Raji (cell line): ENCODE data around the gene RYR2.

Source experiments
- POLR2A ChIP-seq: IDR thresholded peaks from 2 replicates; pipeline ENCODE4 v1.6.1; 2011; ENCODE audit warnings: low read depth, low read length, control low read depth; ENCODE audit not compliant: insufficient read depth

RYR2 gene

DNA sequence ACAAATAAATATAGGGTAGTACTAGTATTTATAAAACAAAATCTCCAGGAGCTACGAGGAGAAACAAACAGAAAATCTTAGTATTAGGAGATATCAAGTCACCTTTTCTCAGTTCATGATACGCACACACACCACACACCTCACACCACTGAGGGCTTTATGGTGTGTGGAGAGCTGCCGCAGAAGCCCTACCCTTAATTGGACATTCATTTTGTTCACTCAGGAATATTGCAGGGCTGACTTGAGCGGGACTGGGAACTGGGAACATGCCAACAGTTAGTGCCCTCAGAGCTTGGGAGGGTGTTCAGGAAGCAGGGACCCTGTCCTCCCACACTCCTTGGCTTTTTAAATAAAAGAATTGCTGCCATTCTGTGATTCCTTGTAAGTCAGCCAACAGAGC lies 386.8 kb downstream of the RYR2 start:
- no peak for TF ChIP-seq POLR2A

DNA sequence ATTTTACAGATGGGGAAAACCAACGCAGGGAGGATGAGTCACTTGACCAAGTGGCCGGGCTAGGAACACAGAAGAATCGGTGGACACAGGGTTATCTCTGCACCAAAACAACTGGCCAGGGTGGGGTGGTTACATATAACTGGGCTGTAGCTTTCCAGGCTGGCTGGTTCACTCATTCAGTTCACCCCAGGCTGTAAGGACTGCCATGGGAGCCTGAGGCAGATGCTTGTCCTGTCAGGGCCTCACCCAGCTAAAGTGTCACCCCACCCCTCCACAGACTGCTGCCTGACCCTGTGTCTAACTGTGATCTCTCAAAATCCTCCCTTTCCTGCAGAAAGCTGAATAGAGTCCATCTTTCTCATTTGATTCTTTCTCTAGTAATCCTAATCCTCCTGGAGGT lies 387.3 kb downstream of the RYR2 start:
- TF ChIP-seq POLR2A: no peak

DNA sequence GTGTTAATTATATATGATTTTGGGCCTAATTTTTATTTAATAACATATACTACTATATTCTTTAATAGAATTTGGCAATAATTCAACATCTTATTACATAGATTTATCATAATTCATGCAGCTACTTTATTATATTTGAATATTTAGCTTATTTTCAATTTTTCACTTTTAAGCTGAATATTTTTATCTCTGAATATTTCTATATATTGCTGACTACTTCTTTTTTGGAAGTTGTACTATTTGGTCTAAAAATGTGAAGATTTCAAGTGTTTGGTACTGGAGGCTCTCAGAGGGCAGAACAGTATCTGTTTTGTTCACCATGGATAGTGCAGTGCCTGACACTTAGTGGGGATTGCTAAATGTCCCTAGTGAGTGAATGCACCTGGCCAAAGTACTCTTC lies 389.5 kb downstream of the RYR2 start:
- TF ChIP-seq POLR2A: no peak

DNA sequence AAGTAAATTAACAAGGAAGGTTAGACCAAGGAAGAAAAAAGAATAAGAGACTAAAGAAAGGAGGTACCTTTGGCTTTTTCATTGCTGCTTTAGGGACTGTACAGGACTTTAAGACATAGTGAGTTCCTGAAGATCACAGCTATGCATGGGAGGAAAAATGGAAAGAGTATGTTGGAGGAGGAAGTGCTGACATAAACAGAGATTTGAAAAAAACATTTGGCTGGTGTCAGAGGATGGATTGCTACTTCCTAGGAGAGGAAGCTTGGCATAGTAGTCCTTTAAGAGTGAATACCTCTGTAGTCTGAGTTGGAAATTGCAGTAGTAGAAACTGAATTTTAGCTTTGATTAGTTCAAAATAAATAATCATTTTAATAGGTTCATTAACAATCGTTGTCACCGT lies 398.4 kb downstream of the RYR2 start:
- no peak for TF ChIP-seq POLR2A

DNA sequence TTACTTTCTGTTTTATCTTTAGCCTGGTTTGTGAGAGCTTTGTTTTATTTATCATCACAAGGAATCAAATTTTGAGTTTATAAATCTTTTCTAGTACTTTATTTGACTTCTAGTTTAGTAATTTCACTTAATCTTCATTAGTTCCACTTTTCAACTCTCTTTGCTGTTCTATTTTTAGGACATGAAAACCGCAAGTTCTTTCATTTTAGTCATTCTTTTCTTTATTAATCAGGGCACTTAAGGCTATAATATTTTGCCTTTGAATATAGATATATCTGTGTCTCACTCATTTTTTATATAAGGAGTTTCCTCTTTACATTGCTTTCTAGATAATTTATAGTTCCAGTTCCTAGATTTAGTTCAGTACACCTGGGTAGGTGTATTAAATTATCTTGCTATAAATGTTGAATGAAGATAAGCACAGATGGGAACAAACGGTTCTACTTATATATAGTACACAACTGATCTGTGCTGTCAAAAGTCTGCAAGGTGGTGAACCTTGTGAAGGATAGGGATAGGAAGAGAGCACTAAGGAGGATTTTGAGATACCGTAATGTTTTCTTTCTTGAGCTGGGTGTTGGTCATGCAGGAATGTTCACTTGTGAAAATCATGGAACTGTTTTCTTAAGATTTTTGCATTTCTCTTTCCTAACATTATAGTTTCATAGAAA lies 402.3 kb downstream of the RYR2 start:
- TF ChIP-seq POLR2A: no peak

DNA sequence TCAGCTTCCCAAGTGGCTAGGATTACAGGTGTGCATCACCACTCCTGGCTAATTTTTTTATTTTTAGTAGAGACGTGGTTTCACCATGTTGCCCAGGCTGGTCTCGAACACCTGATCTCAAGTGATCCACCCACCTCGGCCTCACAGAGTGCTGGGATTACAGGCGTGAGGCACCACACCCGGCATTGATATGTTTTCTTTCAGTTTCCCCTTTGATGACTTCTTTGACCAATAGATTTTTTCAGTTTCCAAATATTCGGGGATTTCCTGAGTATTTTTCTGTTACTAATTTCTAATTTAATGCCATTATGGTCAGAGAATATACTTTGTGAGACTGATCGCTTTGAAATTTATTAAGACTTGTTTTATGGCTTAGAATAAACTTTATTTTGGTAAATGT lies 406.1 kb downstream of the RYR2 start:
- no peak for TF ChIP-seq POLR2A

DNA sequence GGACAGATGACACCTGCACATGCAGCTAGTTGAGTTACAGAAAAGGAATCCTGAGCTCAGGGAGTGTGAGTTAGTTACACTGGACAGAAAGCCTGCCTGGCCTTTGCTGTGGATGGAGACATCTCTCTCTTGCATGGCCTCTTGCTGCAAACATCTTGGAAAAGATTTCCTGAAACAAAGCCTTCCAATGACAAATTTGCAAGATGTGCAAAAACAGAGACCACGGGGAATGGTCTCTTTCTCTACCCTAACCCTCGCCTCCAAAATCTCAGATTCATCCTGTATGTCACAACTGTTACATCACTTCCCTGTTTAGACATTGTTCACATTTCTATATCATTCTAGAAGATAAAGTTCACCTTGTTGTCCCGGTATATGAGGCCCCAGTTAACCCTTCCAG lies 415.6 kb downstream of the RYR2 start:
- TF ChIP-seq POLR2A: no peak

DNA sequence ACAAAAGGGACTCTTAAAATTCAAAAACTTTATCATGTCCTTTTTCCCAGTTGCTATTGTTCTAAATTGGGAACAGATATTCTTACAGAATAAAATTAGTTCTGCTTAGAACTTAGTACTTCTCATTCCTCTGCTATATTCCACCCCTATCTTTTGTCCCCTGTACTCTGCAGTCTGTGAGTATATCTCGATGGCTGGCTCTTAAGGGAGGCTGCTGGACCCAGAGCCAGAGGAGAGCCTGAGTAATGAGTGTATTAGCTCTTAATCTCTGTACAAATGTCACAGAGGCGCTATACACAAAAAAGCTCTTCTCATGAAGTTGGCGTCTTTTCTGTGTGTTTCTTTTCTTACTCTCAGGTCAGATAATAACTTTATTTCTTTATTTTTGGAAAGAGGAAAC lies 425.3 kb downstream of the RYR2 start:
- TF ChIP-seq POLR2A: no peak

DNA sequence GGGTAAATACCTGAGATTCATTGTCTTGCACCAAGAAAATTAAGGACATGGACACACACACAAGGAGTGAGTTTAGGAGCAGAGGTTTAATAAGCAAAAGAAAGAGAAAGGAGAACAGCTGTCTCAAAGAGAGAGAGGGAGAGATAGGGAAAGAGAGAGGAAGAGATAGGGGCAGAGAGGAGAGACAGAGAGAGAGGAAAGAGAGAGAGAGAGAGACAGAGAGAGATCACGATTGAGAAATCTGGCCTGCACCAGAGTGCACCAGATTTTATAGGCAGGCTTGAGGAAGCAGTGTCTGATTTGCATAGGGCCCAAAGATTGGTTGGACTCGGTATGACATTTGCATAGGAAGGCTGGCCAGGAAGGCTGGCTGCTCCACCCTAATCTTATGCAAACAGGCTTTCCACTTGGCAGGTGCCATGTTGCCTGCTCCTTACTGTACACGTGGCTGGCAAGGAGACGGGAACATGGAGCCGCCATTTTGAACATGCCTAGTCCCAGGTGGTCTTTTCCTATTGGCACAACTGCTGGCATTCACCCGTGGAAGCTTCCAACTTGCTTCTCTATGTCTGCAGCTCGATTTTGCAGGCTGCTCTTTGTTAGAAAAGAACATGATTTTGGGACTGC lies 428.8 kb downstream of the RYR2 start:
- no peak for TF ChIP-seq POLR2A

DNA sequence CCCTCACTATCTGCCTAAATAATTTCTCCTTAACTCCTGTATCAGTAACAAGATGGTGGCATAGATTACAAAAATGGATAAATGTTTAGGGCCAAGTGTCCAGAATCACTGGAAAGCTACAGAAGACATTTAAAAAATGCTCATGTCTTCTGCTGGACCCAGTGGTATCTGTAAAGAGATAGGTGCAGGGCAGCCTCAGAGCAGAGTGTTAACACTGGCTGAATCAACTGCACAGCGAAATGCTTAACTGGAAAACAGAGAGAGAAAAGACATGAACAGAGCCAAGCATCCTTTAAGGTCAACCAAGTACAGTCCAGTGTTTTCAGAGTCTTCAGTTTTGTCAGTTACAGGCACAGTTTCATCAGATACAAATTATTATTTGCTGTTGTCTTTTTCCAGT lies 429.4 kb downstream of the RYR2 start:
- no peak for TF ChIP-seq POLR2A

DNA sequence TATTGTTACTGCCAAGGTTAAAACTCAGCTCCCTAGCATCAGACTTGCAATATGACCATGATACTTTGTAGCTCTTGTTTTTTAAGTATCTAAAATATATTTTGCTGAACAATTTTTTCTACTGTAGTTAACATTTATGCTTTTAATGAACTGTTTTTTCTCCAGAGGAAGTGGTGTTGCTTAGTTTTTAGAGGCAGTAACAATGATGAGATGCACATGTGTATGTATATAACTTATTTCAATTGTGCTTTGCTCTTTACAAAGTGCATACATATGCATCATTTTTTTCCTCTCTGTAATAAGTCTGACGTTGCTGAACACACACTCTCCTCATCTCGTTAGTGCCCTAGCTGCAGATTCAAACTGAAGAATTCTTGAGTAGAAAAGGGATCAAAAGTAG lies 430.0 kb downstream of the RYR2 start:
- no peak for TF ChIP-seq POLR2A

DNA sequence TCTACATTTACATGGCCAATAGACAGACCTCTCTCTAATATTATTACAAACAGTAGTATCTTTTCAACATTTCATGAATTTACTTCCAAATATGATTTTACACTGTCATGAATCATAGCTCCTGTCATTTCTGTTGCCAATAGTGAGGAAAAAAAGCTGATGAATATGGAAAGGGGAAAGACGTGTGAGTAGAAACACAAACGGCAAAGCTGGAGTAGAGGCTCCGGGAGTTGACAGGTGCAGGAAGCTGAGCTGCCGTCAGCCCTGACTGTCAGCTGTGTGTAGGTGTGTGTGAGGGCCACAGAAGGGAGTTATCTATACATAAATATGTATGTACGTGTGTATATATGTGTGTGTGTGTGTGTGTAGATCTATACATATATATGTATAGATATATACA lies 431.9 kb downstream of the RYR2 start:
- no peak for TF ChIP-seq POLR2A

DNA sequence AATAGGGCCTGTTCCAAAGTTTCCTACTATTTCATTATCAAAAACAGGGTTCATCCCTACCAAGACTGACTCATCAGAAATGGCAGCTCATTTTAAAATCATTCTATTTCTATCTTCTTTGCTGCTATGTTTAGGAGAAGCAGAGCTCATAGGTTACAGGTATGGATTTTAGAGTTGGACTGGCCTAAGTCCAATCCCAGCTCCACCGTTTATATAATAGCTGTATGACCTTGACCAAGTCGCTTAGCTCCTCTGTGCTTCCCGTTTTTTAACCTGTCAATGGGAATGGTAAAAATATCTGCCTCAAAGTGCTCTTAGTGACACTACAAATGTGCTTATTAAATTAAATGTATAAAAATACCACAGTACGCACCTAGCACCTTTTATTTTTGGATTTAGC lies 436.1 kb downstream of the RYR2 start:
- no peak for TF ChIP-seq POLR2A

DNA sequence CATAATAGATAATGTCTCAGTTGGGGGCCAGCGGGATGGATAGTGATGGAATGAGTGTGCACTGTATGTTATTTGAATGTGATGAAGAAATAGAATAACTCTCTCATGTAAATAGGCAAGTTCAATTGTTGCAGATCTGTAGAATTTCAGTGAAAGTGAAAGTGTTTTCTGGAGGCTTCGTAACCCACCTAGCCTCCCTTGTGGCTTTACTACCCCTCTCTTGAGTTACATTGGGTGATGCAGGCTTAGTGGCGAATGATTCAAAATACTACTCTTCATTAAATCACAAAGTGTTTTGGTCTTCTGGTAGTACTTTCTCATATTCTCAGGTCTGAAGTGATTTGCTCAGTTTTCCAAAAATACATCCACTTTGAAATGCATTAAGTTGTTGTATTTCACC lies 436.9 kb downstream of the RYR2 start:
- TF ChIP-seq POLR2A: no peak

DNA sequence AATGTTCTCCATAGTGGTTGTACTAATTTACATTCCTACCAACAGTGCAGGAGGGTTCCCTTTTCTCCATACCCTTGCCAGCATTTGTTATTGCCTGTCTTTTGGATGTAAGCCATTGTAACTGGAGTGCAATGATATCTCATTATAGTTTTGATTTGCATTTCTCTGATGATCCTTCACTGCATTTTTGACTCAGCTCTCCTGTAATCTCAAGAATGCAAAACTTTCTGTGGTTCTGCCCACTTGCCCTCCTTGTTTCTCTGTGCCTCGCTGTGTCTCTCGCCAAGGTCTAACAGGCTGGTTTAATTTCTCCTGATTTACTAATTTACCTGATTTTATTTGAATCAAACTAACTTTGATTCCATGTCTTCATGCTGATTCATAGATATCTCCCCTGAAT lies 440.8 kb downstream of the RYR2 start:
- TF ChIP-seq POLR2A: no peak

DNA sequence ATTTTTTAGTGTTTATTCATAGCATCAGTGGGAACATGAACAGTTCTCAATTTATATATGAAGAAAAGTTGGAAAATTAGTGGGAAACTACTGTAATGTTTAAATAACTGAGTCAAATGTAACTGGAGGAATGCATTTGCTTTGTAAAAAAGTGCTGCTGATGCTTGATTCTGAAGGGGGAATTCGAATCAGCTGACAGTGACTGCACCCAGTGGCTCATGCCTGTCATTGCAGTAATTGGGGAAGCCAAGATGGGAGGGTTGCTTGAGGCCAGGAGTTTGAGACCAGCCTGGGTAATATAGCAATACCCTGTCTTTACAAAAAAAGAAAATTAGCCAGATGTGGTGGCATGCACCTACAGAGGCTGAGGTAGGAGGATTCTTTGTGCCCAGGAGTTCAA lies 450.4 kb downstream of the RYR2 start:
- TF ChIP-seq POLR2A: no peak

DNA sequence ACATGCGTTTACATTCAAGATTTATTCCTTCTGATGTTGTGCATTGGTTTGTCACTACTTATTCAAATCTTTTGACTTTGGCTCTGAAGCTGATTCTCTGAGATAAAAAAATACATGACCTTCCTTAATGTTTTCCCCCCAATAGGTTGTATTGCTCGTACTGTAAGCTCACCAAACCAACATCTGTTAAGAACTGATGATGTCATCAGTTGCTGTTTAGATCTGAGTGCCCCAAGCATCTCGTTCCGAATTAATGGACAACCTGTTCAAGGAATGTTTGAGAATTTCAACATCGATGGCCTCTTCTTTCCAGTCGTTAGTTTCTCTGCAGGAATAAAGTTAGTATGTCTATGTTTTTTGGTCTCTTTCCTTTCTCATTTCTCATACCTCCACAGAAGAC lies 458.6 kb downstream of the RYR2 start:
- TF ChIP-seq POLR2A: no peak
